HEK293 (cell line): ENCODE results near the gene SYCN.

Experiments
- CTCF ChIP-seq: fragments of 450-650 bp; formaldehyde crosslinking; IDR thresholded peaks from 2 replicates; pipeline ENCODE4 v1.5.1; 2016; ENCODE audit warnings: missing biosample characterization, missing genetic modification characterization
- GLIS1 ChIP-seq: fragments of 450-650 bp; formaldehyde crosslinking; IDR thresholded peaks from 2 replicates; pipeline ENCODE4 v1.5.1; 2016; ENCODE audit warnings: missing biosample characterization, missing genetic modification characterization
- PRDM1 ChIP-seq: fragments of 450-650 bp; formaldehyde crosslinking; IDR thresholded peaks from 2 replicates; pipeline ENCODE4; 2016; ENCODE audit warnings: missing biosample characterization, missing genetic modification characterization
- RBAK ChIP-seq: fragments of 450-650 bp; formaldehyde crosslinking; IDR thresholded peaks from 2 replicates; pipeline ENCODE4 v1.5.1; 2016; ENCODE audit warnings: missing biosample characterization, missing genetic modification characterization
- REPIN1 ChIP-seq: fragments of 450-650 bp; formaldehyde crosslinking; IDR thresholded peaks from 2 replicates; pipeline ENCODE4 v1.5.1; 2017; ENCODE audit warnings: missing biosample characterization, missing genetic modification characterization, low read depth
- SCRT2 ChIP-seq: fragments of 450-650 bp; formaldehyde crosslinking; IDR thresholded peaks from 2 replicates; pipeline ENCODE4 v1.5.1; 2016; ENCODE audit warnings: missing biosample characterization, missing genetic modification characterization
- ZBTB1 ChIP-seq: fragments of 450-650 bp; formaldehyde crosslinking; IDR thresholded peaks from 2 replicates; pipeline ENCODE4 v1.5.1; 2016; ENCODE audit warnings: missing biosample characterization, missing genetic modification characterization
- ZBTB26 ChIP-seq: fragments of 450-650 bp; formaldehyde crosslinking; optimal IDR thresholded peaks from 2 replicates; pipeline ENCODE3; 2016; ENCODE audit warnings: missing biosample characterization, mild to moderate bottlenecking, missing genetic modification characterization
- ZNF112 ChIP-seq: fragments of 450-650 bp; formaldehyde crosslinking; IDR thresholded peaks from 2 replicates; pipeline ENCODE4 v1.5.0; 2017; ENCODE audit warnings: missing biosample characterization, missing genetic modification characterization
- ZNF121 ChIP-seq: fragments of 450-650 bp; formaldehyde crosslinking; IDR thresholded peaks from 2 replicates; pipeline ENCODE4 v1.5.1; 2016; ENCODE audit warnings: missing biosample characterization, missing genetic modification characterization
- ZNF19 ChIP-seq: fragments of 450-650 bp; formaldehyde crosslinking; IDR thresholded peaks from 2 replicates; pipeline ENCODE4; 2016; ENCODE audit warnings: missing biosample characterization, missing genetic modification characterization, low read depth
- ZNF274 ChIP-seq, 2 experiments: fragments of 200-500 bp in 1 of 2; fragments of 450-650 bp in 1 of 2; sonication (Bioruptor generic) in 1 of 2; formaldehyde crosslinking in 1 of 2; IDR thresholded peaks; 2 replicates each; pipeline versions ENCODE4 v1.5.1 to v1.6.1; 2014 to 2016; ENCODE audit warnings: borderline replicate concordance in 1 of 2, inconsistent platforms in 1 of 2, low read length in 1 of 2, missing biosample characterization in 1 of 2, missing genetic modification characterization in 1 of 2
- ZNF280D ChIP-seq: fragments of 450-650 bp; formaldehyde crosslinking; IDR thresholded peaks from 2 replicates; pipeline ENCODE4 v1.5.1; 2016; ENCODE audit warnings: missing biosample characterization, missing genetic modification characterization
- ZNF37A ChIP-seq: fragments of 450-650 bp; IDR thresholded peaks from 2 replicates; pipeline ENCODE4 v1.5.1; 2018; ENCODE audit warnings: missing biosample characterization, missing genetic modification characterization
- ZNF398 ChIP-seq: fragments of 450-650 bp; formaldehyde crosslinking; IDR thresholded peaks from 2 replicates; pipeline ENCODE4 v1.5.1; 2017; ENCODE audit warnings: missing biosample characterization, missing genetic modification characterization
- ZNF416 ChIP-seq: fragments of 450-650 bp; formaldehyde crosslinking; IDR thresholded peaks from 2 replicates; pipeline ENCODE4 v1.5.1; 2016; ENCODE audit warnings: missing biosample characterization, missing genetic modification characterization
- ZNF521 ChIP-seq: fragments of 450-650 bp; formaldehyde crosslinking; IDR thresholded peaks from 2 replicates; pipeline ENCODE4 v1.5.1; 2017; ENCODE audit warnings: missing biosample characterization, mild to moderate bottlenecking, missing genetic modification characterization
- ZNF558 ChIP-seq: fragments of 450-650 bp; formaldehyde crosslinking; IDR thresholded peaks from 2 replicates; pipeline ENCODE4 v1.5.1; 2016; ENCODE audit warnings: missing biosample characterization, missing genetic modification characterization
- ZNF561 ChIP-seq: fragments of 450-650 bp; IDR thresholded peaks from 2 replicates; pipeline ENCODE4 v1.5.1; 2018; ENCODE audit warnings: missing biosample characterization, missing genetic modification characterization, borderline replicate concordance
- ZNF654 ChIP-seq: fragments of 450-650 bp; formaldehyde crosslinking; IDR thresholded peaks from 2 replicates; pipeline ENCODE4 v1.5.1; 2016; ENCODE audit warnings: low read depth, missing biosample characterization, missing genetic modification characterization
- ZNF664 ChIP-seq: fragments of 450-650 bp; formaldehyde crosslinking; IDR thresholded peaks from 2 replicates; pipeline ENCODE4 v1.5.1; 2016; ENCODE audit warnings: missing biosample characterization, missing genetic modification characterization
- ZSCAN4 ChIP-seq: fragments of 450-650 bp; formaldehyde crosslinking; IDR thresholded peaks from 2 replicates; pipeline ENCODE4 v1.5.1; 2017; ENCODE audit warnings: missing biosample characterization, missing genetic modification characterization

SYCN gene

GRCh38 chr19:39230096-39230764 lies 26.2 kb upstream of the SYCN start (continued):
- TF ChIP-seq ZNF274 (IDR thresholded peaks at IDR 0.05; ENCODE audit: low read length) = no peak
- TF ChIP-seq ZNF274 (tag by site-specific recombination; IDR thresholded peaks at IDR 0.05; ENCODE audit: borderline replicate concordance) = no peak
- TF ChIP-seq ZSCAN4 (tag by site-specific recombination) = peak; percentile 66
- no peak for TF ChIP-seq RBAK (tag by site-specific recombination)
- no peak for TF ChIP-seq ZBTB1 (tag by site-specific recombination)
- TF ChIP-seq ZNF37A = no peak
- no peak for TF ChIP-seq ZNF561 (tag by site-specific recombination)
- no peak for TF ChIP-seq ZNF654 (tag by site-specific recombination)
- no peak for TF ChIP-seq ZNF664
- no peak for TF ChIP-seq ZNF112 (tag by site-specific recombination)
- TF ChIP-seq GLIS1 (tag by site-specific recombination) = no peak
- TF ChIP-seq CTCF (tag by site-specific recombination) = no peak
- TF ChIP-seq ZNF280D = peak; percentile 98
- TF ChIP-seq PRDM1 (tag by site-specific recombination) = peak; percentile 98
- TF ChIP-seq SCRT2 (tag by site-specific recombination) = 0 out of 2 replicates have a peak, but pooled peaks have one; percentile 23
- TF ChIP-seq ZNF19 (tag by site-specific recombination) = no peak
- TF ChIP-seq ZBTB26 (tag by site-specific recombination) = no peak
- 0 out of 2 replicates have a peak, but pooled peaks have one; percentile 54 for TF ChIP-seq ZNF121
- TF ChIP-seq ZNF416 (tag by site-specific recombination) = 0 out of 2 replicates have a peak, but pooled peaks have one; percentile 68
- no peak for TF ChIP-seq ZNF558 (tag by site-specific recombination)
- TF ChIP-seq REPIN1 (tag by site-specific recombination) = no peak
- TF ChIP-seq ZNF521 = no peak
- TF ChIP-seq ZNF398 = peak; percentile 58; the same call in 1 of the 2 replicates
